ENCODE data around the gene MRPL9.

The MRPL9 gene

DNA sequence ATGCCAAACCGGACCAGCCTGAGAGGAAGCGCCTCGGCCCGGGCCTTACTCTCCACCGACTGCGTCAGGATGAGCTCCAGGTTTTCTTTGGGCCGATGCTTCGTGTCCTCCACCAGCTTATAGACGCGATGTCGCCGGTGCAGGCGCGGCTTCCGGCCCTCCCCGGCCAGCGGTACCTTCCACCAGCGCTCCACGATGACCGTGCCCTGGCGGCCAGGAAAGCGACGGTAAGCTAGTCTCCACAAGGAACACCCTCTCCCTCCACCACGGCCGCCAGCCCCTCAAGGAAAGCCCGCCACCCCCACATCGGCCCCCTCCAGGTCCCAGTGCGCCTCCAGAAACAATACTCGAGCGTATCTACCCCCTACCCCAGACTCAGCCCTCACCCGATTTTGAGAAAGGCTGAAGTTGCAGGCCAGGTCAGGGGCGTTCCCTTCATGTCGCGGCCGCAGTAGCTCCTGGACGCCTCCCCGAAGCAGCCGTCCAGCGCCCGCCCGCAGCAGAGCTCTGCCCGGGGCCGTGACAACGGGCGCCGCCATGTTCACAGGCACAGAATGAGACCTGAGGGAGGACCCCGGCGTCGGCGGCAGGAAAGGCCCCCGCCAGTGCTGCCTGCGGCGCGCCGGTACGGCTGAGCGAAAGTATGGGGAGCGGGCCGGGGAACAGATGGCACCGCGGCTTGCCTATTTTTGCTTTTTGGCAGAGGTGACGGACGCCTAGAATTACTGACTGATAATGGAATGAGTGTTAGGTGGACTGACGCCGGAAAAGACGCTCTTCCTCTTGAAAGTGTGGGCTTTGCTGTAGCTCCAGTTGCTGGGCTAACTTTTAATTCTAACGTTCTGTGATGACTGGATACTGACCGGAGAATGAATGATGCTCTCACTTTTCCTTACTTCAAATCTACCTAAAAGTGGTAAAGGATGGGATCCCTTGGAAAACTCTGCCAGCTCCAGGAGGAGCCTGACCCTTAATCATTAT lies at the start of gene MRPL9:
Gene MRPL9, minus strand, starts transcription at position 556 of the 981 bp plus-strand sequence. Its CDS starts 17 bp downstream, at position 539.
- DNase-seq (ENCODE audit: low read depth in 1 of 2, low spot score in 1 of 2): peak; percentile 67 to 75

DNA sequence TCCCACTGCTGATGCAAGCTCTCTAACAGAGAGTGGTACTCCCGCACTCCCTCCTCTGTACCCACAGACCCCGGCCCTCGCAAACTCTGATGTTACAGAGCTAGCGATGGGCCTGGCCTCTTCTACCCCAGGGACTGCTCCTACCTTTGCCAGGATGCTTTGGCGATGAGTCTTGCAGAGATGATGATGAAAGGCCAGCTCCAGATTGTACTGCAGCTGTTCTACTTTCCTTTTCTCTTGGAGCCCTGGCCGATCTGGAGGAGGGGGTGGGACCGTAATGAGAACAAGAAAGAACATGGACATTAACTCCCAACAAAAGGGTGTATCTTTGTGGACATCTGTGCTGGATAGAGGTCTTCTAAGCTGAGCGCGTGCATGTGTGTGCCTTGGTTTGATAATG lies 47.9 kb upstream of the MRPL9 start:
- DNase-seq (ENCODE audit: low read depth in 1 of 2, low spot score in 1 of 2): no peak

DNA sequence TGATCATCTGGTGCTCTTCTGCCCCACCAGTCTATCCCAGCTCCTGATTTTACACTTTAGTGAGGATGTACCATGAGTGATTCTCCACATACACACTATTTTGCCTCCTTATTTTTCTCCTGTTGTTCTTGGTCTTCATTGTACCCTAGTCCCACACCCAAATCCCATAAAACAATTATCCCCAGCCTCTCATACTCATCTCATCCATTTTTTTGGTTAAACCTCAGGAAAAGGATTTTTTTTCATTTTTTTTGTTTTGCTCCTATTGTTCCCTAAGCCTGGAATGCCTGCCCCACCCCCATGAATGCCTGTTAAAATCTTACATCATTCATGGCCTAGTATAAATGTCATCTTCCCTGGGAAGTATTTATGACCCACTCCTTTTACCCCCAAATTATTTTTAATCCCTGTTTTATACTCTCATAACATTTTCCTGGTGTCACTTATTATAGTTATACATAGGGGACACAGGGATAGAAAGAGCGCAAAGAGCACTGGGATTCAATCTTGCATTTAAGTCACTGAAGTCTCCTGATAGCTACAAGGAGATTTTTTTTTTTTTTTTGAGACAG lies 46.8 kb upstream of the MRPL9 start:
- no peak for DNase-seq (ENCODE audit: low read depth in 1 of 2, low spot score in 1 of 2)

DNA sequence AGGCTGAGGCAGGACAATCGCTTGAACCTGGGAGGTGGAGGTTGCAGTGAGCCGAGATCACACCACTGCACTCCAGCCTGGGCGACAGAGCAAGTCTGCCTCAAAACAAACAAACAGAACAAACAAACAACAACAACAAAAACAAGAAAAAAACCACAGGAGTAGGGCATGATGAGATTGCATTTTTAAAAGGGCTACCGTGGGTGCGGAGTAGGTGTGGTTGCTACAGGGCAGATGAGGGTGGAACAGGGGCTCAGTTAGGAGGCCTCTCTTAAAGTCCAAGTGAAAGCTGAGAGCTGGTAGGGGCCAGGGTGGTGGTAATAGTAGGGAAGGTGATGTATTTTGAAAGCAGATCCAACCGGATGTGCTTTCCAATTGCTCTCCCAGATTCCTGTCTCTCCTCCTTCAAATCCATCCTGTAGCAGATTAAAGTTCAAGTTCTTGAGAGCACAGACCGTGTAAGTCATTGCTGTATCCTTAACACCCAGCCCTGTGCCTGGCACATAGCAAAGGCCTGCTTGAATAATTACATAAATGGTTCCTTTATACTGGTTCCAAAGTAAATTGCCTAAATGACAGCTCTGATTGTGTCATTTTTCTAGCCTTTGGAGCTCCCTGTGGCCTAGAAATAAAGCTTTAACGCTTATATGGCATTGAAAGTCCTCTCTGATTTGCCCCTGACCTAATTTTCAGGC lies 46.1 kb upstream of the MRPL9 start:
- no peak for DNase-seq (ENCODE audit: low read depth in 1 of 2, low spot score in 1 of 2)

DNA sequence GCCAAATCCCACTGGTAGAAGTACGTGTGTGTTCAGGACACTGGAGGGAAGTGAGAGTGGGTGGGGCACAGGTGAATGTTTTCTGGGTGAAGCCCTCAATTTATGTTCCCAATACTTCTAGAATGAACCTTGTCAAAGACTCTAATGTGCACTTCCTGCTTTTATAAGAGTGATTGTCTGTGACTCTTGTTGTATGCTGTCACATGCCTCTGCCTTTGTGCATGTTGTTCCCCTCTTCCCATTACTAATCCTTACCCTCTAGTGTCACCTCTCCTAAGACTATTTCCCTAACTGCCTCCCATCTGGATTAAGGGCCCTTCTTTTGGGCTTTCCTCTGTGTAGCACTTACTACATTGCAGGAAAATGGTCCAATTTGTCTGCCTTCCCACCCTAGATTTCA lies 44.5 kb upstream of the MRPL9 start:
- no peak for DNase-seq (ENCODE audit: low read depth in 1 of 2, low spot score in 1 of 2)

DNA sequence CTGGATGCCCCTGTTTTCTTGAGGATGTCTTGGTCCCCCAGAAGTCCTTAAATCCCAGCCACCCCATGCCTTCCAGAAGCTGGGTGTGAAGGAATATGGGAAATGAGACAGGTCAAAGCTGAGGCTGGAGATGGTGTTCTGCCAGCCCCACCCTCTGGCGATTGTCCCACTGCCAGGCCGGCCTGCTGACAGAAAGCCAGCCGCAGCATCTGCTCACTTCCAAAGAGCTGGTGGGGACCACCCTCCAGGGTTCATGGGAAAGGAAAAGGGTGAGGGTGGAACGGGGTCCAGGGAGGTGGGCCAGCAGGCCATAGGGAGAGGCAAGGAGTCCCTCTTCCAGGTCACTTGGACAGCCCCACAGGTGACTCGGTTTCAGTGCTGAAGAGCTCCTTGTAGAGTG lies 43.8 kb upstream of the MRPL9 start:
- DNase-seq (ENCODE audit: low read depth in 1 of 2, low spot score in 1 of 2): no peak

DNA sequence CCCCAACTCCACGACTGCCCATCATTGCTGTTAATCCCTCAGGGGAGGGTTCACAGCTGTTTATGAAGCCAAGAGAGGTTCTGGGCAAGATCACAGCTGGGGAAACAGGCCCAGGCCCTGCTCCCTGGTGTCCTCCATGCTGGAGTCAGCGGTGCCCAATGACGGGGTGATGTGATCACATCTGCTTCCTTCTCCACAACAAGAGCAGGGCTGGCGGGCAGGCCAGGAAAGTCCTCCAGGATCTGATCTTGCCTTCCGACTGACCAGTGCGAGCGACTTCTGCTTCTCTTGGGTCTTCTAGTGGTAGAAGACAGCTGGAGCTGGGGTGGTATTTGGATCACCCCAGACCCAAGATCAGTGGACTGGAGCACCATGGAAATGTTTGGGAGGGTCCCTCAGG lies 42.9 kb upstream of the MRPL9 start:
- no peak for DNase-seq (ENCODE audit: low read depth in 1 of 2, low spot score in 1 of 2)

DNA sequence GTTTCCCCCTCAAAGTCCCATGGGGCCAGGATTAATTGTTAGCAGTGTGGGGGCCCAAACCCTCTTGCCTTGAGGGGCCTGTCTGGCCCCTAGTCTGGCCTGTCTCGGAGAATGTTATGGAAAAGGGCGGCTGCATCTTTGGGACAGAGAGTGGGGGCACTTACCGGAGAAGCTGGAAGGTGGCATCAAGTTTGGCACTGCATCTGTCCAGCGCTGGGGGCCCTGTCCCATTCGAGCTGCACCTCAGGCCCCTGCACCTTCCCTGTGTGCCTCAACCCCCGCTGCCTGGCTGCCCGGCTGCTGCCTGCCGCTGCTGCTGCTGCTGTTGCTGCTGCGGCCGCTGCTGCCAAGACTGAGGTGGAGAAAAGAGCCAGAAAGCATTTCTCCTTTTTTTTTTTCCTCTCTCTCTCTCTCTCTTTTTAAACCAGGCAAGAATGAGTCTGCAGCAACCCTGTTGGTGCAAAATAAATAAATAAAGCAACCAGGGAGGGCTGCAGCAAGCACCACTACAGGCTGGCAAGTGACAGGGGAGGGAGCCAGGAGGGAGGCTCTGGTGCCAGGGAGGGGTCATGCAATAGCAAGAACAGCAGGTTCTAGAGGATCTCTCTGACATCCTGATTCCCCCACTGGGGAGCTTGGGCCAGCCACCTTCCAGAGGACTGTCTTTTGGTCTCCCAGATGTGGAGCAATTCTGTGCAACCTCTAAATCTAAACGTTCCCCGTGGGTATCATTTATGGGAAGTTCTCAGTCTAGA lies 41.9 kb upstream of the MRPL9 start, which contains the start of gene LINGO4:
Gene LINGO4, minus strand, starts transcription at position 354 of the 755 bp plus-strand sequence. CDS start 2,715 bp downstream, outside the sequence.
- no peak for DNase-seq (ENCODE audit: low read depth in 1 of 2, low spot score in 1 of 2)

DNA sequence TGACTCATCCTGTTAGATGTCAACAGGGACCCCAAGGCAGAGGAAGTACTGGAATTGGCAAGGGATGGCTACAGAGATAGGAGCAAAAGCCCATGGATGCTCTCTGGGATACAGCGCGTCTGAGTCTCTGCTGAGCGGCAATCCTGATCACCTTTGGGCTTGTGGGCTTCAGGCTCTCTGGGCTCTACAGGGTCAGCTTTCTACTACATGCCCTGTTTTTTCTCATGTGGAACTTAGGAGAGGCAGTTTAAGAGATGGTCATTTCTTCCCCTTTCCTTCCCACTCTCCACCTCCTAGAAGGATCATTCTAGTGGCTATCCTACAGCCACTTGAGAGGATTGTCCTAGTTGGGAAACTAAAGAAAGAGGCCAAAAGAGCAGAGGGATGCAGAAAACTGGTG lies 40.6 kb upstream of the MRPL9 start:
- DNase-seq (ENCODE audit: low read depth in 1 of 2, low spot score in 1 of 2): no peak

DNA sequence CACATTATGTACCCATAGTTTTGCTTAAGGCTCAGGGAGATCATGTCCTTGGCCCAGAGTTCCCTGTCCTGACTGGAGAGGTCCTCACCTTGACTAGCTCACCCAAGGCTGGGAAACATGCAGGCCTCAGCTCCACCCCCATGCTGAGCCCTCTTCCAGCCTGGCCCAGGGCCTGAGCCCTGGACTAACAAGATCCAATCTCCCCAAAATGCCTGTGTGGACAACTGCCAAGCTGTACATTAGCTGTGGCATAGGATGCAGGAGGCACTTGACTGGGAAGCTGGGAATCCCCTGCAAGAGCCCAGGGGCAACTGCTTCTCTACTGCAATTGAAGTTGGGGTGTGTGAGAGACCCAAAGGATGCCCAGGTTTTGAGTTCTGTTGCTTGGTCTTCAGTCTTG lies 39.9 kb upstream of the MRPL9 start:
- no peak for DNase-seq (ENCODE audit: low read depth in 1 of 2, low spot score in 1 of 2)

DNA sequence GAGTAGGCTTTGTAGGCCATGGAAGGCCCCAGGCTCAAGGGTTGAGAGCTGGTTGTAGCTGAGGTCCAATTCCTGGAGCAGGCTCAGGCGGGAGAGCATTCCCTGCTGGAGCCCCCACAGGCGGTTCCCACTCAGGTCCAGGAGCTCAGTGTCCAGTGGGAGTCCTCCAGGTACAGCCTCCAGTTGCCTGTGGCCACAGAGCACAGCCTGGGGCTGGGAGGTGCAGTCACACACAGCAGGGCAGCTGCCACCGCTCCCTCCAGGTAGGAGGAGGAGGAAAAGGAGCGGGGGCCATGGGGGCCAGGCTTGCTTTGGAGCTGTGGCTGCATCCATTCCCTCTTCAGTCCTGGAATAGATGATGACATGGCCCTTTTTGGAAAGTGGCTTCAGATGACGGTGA lies 39.1 kb upstream of the MRPL9 start:
- DNase-seq (ENCODE audit: low read depth in 1 of 2, low spot score in 1 of 2): no peak

DNA sequence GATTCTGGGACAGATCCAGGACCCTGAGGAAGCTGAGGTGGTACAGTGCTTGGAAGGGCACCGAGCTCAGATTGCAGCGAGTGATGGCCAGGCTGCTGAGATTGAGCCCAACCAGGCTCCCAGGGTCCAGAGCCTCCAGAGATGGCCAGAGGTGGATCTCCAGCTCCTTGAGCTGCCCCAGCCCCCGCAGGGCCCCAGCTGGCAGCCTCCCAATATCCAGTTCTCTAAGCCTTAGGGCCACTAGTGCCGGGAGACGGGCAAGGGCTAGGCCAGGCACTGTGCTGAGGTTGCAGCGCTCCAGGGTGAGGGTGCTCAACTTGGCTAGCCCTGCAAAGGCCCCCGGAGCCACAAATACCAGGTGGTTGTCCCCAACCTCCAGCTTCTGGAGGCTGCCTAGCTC lies 38.5 kb upstream of the MRPL9 start:
- no peak for DNase-seq (ENCODE audit: low read depth in 1 of 2, low spot score in 1 of 2)

DNA sequence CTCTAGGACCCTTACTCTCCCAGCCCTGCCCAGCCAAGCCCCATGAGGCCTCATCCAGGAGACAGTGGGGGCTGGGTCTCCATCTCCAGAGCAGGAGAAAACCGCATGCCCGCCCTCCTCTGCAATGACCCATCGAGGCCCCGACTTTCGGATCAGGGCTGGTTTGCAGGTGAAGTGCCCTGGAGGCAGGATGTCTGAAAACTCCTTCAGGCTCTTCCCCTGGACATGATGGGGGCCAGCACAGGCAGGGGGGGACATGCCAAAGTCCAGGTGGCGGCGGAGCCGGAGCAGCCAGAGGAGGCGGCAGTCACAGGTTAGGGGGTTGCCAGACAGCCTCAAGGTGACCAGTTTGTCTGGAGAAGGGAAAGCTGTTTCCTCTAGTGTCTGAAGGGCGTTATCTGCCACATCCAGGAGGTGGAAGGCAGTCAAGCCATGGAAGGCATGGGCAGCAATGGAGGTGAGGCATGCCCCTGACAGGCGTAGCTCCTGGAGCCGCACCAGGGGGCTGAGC lies 38.1 kb upstream of the MRPL9 start:
- DNase-seq (ENCODE audit: low read depth in 1 of 2, low spot score in 1 of 2): no peak

DNA sequence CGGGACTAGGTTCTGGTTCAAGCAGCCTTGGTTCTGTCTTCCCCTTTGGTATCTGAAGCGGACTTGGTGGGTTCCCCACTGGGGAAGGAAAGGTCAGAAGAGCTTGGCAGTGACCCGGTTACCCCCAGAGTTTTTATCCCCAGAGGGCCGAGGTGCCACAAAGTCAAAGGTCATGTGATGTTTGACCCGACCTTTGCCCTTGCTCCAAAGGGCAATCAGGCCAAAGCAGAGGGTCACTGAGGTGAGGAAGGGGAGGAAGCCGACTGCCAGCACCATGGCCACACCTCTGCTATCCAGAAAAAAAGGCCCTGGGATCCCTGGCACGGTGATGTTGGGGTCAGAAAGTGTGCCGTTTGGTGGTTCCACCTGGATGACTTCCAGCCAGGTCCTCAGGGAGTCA lies 37.5 kb upstream of the MRPL9 start:
- no peak for DNase-seq (ENCODE audit: low read depth in 1 of 2, low spot score in 1 of 2)

DNA sequence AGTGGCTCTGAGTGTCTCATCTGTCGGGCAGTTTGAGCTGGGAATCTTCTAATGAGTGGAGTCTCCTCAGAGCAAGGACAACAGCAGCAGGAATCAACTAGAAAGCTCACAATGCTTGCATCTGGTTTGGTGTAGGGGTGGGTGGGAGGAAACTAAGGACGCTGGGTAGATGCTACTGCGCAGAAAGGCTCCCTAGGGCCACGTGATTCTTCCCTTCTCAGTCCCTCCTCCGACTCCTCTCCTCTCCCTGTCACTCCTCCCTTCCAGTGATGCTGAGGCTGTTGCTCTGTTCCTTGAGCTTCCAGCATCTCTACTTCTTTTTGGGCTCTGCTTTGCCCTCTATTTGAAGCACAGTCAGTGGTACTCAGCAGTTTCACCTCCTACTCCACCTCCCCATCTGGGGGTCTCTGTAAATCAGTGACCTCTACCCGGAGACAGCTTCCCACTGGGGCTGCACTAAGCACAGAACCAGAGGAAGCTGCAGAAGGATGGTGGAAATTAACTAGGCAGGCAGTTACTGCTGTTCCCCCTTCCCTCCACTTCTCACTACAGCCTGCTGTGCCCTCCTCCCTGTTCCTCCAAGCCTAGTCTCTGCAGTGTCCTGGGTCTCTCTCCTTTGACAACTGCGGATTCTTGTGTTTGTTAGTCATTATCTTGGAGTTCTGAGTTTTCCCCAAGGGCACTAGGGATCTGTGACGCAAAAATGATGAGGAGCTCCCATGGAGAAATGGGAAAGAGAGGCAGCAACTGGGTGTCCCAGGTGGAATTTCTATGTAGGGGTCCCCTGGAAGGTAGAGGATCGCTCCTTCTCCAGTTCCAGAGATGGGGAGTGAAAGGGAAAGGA lies 36.1 kb upstream of the MRPL9 start:
- no peak for DNase-seq (ENCODE audit: low read depth in 1 of 2, low spot score in 1 of 2)

DNA sequence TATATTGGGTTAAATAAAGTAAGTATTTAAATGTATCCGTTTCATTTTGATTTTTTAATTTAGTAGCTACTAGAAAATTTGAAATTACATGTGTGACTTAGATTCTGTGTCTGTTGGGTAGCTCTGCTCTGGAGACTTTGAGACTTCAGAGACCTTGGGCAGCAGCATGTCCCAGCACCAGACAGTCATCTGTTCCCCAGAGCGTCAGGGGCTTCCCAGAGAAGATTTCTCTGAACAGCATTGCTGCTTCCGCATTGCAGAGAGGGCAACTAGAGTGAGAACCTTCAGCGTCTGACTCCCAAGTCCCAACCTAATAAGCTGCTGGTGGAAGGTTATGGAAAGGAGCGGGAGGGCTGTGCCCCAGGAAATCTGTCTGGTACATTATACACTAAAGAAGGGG lies 35.3 kb upstream of the MRPL9 start:
- DNase-seq (ENCODE audit: low read depth in 1 of 2, low spot score in 1 of 2): no peak

DNA sequence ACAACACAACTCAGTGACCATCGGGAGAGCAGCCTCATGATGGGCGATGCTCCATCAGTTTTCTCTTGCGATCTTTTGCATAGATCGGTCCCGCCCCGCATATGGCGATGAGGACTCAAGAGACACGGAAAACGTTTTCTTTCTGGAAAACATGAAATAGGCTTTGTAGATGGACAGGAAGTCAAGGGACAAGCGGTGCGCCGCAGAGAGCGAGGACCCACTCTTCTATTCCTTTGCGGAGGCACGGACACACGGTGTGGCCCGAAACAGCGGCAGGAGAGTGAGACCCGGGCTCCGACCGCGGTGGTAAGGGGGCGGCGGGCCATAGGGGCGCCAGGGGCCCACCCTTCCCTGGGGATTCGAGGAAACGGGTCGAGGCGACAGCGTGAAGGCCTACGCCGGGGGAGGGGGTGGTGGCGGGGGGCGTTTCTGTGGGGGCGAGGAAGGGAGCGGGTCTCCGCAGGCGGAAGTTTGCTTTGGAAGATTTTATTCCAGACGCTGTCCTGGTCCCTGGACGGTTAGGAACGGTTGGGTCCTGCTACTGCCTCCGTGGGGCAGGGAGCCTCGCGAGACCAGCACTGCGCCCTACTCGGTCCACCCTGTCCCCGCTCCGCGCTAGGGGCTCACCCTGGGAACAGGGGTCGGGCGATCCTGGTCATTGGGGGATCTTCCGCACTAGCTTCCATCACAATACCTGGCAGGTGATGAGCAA lies 27.8 kb upstream of the MRPL9 start:
- DNase-seq (ENCODE audit: low read depth in 1 of 2, low spot score in 1 of 2): no peak

DNA sequence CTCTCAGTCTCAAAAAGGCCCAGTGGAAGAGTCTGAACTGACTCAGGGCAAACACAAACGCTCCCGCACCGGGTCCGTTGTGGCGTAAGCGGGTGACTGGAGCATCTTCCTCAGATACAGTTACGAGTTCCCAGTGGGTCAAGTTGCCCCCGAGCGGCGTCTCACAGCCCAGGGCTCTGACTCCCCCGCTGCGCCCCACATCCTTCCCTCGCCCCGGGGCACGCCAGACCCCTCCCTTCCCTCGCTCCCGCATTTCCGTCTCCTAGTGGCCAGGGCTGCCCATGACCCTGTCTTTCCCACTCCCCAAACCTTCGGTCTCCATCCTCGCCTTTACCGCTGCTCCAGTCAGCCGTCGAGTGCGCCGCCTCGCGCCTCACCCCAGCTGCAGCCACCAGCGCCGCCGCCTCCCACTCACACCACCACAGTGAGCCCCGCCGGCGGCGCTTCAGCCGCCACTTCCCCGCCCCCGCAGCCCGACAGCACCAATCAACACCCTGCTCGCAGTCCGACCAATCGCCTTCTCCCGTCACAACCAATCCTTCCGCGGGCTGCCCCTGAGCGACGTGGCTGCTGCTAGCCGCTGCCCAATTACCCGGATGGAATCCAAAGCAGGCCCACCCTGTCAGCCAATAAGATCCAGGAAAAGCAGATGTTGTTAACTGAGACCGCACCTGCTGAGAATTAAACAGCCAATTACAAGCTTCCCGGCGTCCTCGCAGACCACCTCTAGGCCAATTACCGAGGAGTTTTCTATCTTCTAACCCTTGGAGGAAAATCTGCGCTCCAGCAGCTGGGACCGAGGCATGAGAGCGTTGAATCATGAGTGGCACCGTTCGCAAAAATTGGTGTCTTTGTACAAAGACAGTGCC lies 27.0 kb upstream of the MRPL9 start, which contains the start of gene TDRKH:
Gene TDRKH, minus strand, starts transcription at position 430 of the 869 bp plus-strand sequence. CDS start 7,478 bp downstream, outside the sequence.
- DNase-seq (ENCODE audit: low read depth in 1 of 2, low spot score in 1 of 2): peak; percentile 91 to 98

All from activated T-helper 1 cell treated with anti-CD3 and anti-CD28 coated beads, Interleukin-2, amount 50 U/mL, for 16 hours (primary cell).